IMR-90 (cell line): Measurements from ENCODE around the gene SAMD4B. TPM values are rescaled to one million over a fixed set of nuclear protein-coding genes. Genes with fewer than 3 reads are reported as not detected.

Experiments used
- ATAC-seq: fragments of 200-7000 bp; cut with Tn5 transposase; 2 replicates; pipeline ENCODE4 v1.9.1; 2020; ENCODE audit warnings: low read depth, mild to moderate bottlenecking, moderate library complexity
- BruUV-seq: library from RNA; stranded (reverse); fragments of 400-500 nt; replicated peaks from 2 replicates; lab custom pipeline; 2021; lab: Mats Ljungman, UMichigan
- CTCF ChIA-PET: fragments of 300-600 bp; formaldehyde crosslinking; extraction: SDS; loops from one replicate; lab custom pipeline; 2021; ENCODE audit warnings: antibody characterized with exemption; lab: Yijun Ruan, JAX
- POLR2A ChIA-PET: fragments of 300-600 bp; sonication (Branson Sonifier 250); formaldehyde crosslinking; loops from one replicate; lab custom pipeline; 2022; ENCODE audit warnings: antibody characterized with exemption; ENCODE audit not compliant: unreplicated experiment; lab: Charles Lee
- DNase-seq: peaks from one replicate; pipeline ENCODE4 v3.0.0; 2013
- H2AFZ ChIP-seq: replicated peaks from 2 replicates; pipeline ENCODE3; 2013; ENCODE audit warnings: low read length, mild to moderate bottlenecking; ENCODE audit not compliant: poor library complexity
- H2AK5ac ChIP-seq: 2 replicates; pipeline ENCODE4 v1.6.1; 2013; ENCODE audit warnings: low read depth, low read length, inconsistent platforms
- H2AK9ac ChIP-seq: replicated peaks from 2 replicates; pipeline ENCODE3; 2013; ENCODE audit warnings: mild to moderate bottlenecking, low read depth, low read length, moderate library complexity; ENCODE audit not compliant: poor library complexity
- H2BK120ac ChIP-seq: 2 replicates; pipeline ENCODE4 v1.6.1; 2013; ENCODE audit warnings: low read depth, low read length, inconsistent platforms
- H2BK15ac ChIP-seq: 3 replicates; pipeline ENCODE4 v1.6.1; 2013; ENCODE audit warnings: low read depth, low read length, inconsistent platforms
- H2BK20ac ChIP-seq: 2 replicates; pipeline ENCODE4 v1.6.1; 2013; ENCODE audit warnings: low read depth, mild to moderate bottlenecking, inconsistent platforms, low read length, moderate library complexity
- H2BK5ac ChIP-seq: 2 replicates; pipeline ENCODE4 v1.6.1; 2013; ENCODE audit warnings: mild to moderate bottlenecking, low read depth, low read length, inconsistent platforms; ENCODE audit not compliant: poor library complexity, severe bottlenecking
- H3K14ac ChIP-seq: replicated peaks from 2 replicates; pipeline ENCODE4 v1.6.1; 2013; ENCODE audit warnings: low read depth, low read length, inconsistent platforms
- H3K18ac ChIP-seq: 2 replicates; pipeline ENCODE4 v1.6.1; 2013; ENCODE audit warnings: low read depth, low read length, control low read depth
- H3K23ac ChIP-seq: 2 replicates; pipeline ENCODE4 v1.6.1; 2013; ENCODE audit warnings: low read depth, low read length, inconsistent platforms
- H3K27ac ChIP-seq: 2 replicates; pipeline ENCODE4 v1.5.1; 2013; ENCODE audit warnings: mild to moderate bottlenecking, control low read depth, low read length; ENCODE audit not compliant: insufficient read depth
- H3K27me3 ChIP-seq: 2 replicates; pipeline ENCODE4 v1.6.1; 2013; ENCODE audit warnings: low read length; ENCODE audit not compliant: control insufficient read depth, insufficient read depth
- H3K36me3 ChIP-seq: 2 replicates; pipeline ENCODE4 v1.6.1; 2013; ENCODE audit warnings: low read length, mixed read lengths; ENCODE audit not compliant: control insufficient read depth, insufficient read depth
- H3K4ac ChIP-seq: 2 replicates; pipeline ENCODE4 v1.6.1; 2013; ENCODE audit warnings: low read depth, low read length, inconsistent platforms
- H3K4me1 ChIP-seq: 2 replicates; pipeline ENCODE4 v1.6.1; 2013; ENCODE audit warnings: low read length, mixed read lengths; ENCODE audit not compliant: control insufficient read depth, insufficient read depth
- H3K4me2 ChIP-seq: 2 replicates; pipeline ENCODE4 v1.6.1; 2013; ENCODE audit warnings: low read depth, mild to moderate bottlenecking, control low read depth, low read length, moderate library complexity
- H3K4me3 ChIP-seq: 2 replicates; pipeline ENCODE4 v1.5.1; 2013; ENCODE audit warnings: low read depth, mild to moderate bottlenecking, control low read depth, low read length, moderate library complexity; ENCODE audit not compliant: insufficient read depth
- H3K56ac ChIP-seq: 2 replicates; pipeline ENCODE4 v1.6.1; 2013; ENCODE audit warnings: low read length, inconsistent platforms; ENCODE audit not compliant: insufficient read depth; ENCODE audit errors: extremely low read depth
- H3K79me1 ChIP-seq, 2 experiments: 2 replicates each; pipeline ENCODE4 v1.6.1; 2013; ENCODE audit warnings: low read length in 2 of 2, inconsistent platforms in 1 of 2, low read depth in 1 of 2
- H3K9ac ChIP-seq: 2 replicates; pipeline ENCODE4 v1.6.1; 2013; ENCODE audit warnings: low read depth, low read length, control low read depth
- H3K9me1 ChIP-seq: 2 replicates; pipeline ENCODE4 v1.6.1; 2013; ENCODE audit warnings: low read length, inconsistent platforms; ENCODE audit not compliant: insufficient read depth
- H3K9me3 ChIP-seq: 2 replicates; pipeline ENCODE4 v1.6.1; 2013; ENCODE audit warnings: low read length; ENCODE audit not compliant: control insufficient read depth, insufficient read depth
- H4K20me1 ChIP-seq: 2 replicates; pipeline ENCODE4 v1.6.1; 2013; ENCODE audit warnings: low read length, inconsistent platforms; ENCODE audit not compliant: insufficient read depth
- H4K5ac ChIP-seq: 2 replicates; pipeline ENCODE4 v1.6.1; 2013; ENCODE audit warnings: mild to moderate bottlenecking, low read depth, low read length, control low read depth
- H4K8ac ChIP-seq, 2 experiments: 2 replicates each; pipeline ENCODE4 v1.6.1; 2013; ENCODE audit warnings: low read depth in 2 of 2, low read length in 2 of 2, control low read depth in 1 of 2, inconsistent platforms in 1 of 2
- H4K91ac ChIP-seq: 2 replicates; pipeline ENCODE4 v1.6.1; 2013; ENCODE audit warnings: low read depth, low read length, inconsistent platforms; ENCODE audit not compliant: insufficient read depth
- BHLHE40 ChIP-seq: fragments of 150-350 bp; IDR thresholded peaks from 2 replicates; pipeline ENCODE4 v1.6.1; 2016; ENCODE audit warnings: mild to moderate bottlenecking, low read depth, low read length
- CHD1 ChIP-seq: IDR thresholded peaks from 2 replicates; pipeline ENCODE4 v1.6.1; 2012; ENCODE audit warnings: low read depth, low read length, improper control_type of control experiment
- CTCF ChIP-seq: conservative IDR thresholded peaks from 2 replicates; pipeline ENCODE4 v1.5.1; 2012; ENCODE audit warnings: mild to moderate bottlenecking, low read depth, low read length, improper control_type of control experiment
- ELK1 ChIP-seq: fragments of 150-350 bp; IDR thresholded peaks from 2 replicates; pipeline ENCODE4 v1.6.1; 2016; ENCODE audit warnings: low read depth, mild to moderate bottlenecking, low read length, moderate library complexity, borderline replicate concordance
- FOS ChIP-seq: fragments of 150-350 bp; IDR thresholded peaks from 2 replicates; pipeline ENCODE4 v1.6.1; 2016; ENCODE audit warnings: low read depth, low read length
- NFE2L2 ChIP-seq: fragments of 150-350 bp; IDR thresholded peaks from 2 replicates; pipeline ENCODE4 v1.6.1; 2016; ENCODE audit warnings: low read depth, mild to moderate bottlenecking, low read length
- RAD21 ChIP-seq: IDR thresholded peaks from 2 replicates; pipeline ENCODE4 v1.6.1; 2012; ENCODE audit warnings: low read length, improper control_type of control experiment
- RCOR1 ChIP-seq: IDR thresholded peaks from 2 replicates; pipeline ENCODE4 v1.6.1; 2012; ENCODE audit warnings: mild to moderate bottlenecking, low read length, improper control_type of control experiment; ENCODE audit not compliant: insufficient replicate concordance
- RFX5 ChIP-seq: IDR thresholded peaks from 2 replicates; pipeline ENCODE4 v1.8.0; 2012; ENCODE audit warnings: low read depth, mild to moderate bottlenecking, low read length, moderate library complexity
- SMC3 ChIP-seq: fragments of 150-350 bp; IDR thresholded peaks from 2 replicates; pipeline ENCODE4 v1.6.1; 2016; ENCODE audit warnings: low read depth, mild to moderate bottlenecking, antibody characterized with exemption, low read length, moderate library complexity
- USF2 ChIP-seq: fragments of 150-350 bp; IDR thresholded peaks from 2 replicates; pipeline ENCODE4 v1.6.1; 2017; ENCODE audit warnings: mild to moderate bottlenecking, antibody characterized with exemption, low read length, low read depth
- WGBS, 2 experiments: methylation state at CpG; one replicate each; pipeline versions ENCODE4 v1.1.5 to v1.1.7; 2013; ENCODE audit warnings: missing lambda C conversion rate in 2 of 2; ENCODE audit not compliant: insufficient read length in 1 of 2; ENCODE audit errors: extremely low coverage in 2 of 2; 5-methylcytosine and 5-hydroxymethylcytosine counted together
- dilution Hi-C: fragments of 300-500 bp; cut with HindIII; formaldehyde crosslinking; loops from one replicate; pipeline ENCODE4 v1.14.3; 2018; ENCODE audit warnings: low sequenced_read_pairs; ENCODE audit not compliant: unreplicated experiment
- in situ Hi-C: fragments of 300-500 bp; cut with MboI; formaldehyde crosslinking; loops from 3 replicates; pipeline ENCODE4 v1.14.3; 2019; ENCODE audit warnings: low sequenced_read_pairs, inconsistent platforms, mixed read lengths
- intact Hi-C: fragments of 100-400 bp; cut with micrococcal nuclease; formaldehyde crosslinking; loops from 2 replicates; pipeline ENCODE4 v1.10.0; 2022
- polyA plus RNA-seq, 3 experiments: library from polyadenylated mRNA; depleted of rRNA; stranded (reverse); fragments of >200 nt; gene quantifications; 2 replicates each; pipeline ENCODE4 v1.2.3, GENCODE V29; 2012; ENCODE audit warnings: low replicate concordance in 1 of 3
- total RNA-seq: library from RNA; depleted of rRNA; stranded (reverse); fragments of >200 nt; gene quantifications from 2 replicates; pipeline ENCODE4 v1.2.3, GENCODE V29; 2012

SAMD4B gene
- total and polyA plus RNA-seq, 2 of the 4 experiments (the other 2 are of a cell fraction), result 18.3 to 97.2 TPM

GRCh38 chr19:39403331-39404312 is 61.4 kb downstream of the SAMD4B start:
- peak overlapping the region; percentile 69 for H2AFZ ChIP-seq
- TF ChIP-seq FOS, result peak; percentile 94
- peak; percentile 100 for TF ChIP-seq BHLHE40
- no peak for TF ChIP-seq CTCF
- TF ChIP-seq RFX5, result no peak
- TF ChIP-seq RCOR1, result no peak
- peak; percentile 16; the same call in 1 of the 2 replicates for TF ChIP-seq RAD21
- peak; percentile 32; the same call in 1 of the 2 replicates for TF ChIP-seq USF2
- peak; percentile 97 for TF ChIP-seq NFE2L2
- TF ChIP-seq SMC3, result 0 out of 2 replicates have a peak, but pooled peaks have one; percentile 1
- peak; percentile 82; the same call in 1 of the 2 replicates for TF ChIP-seq CHD1
- TF ChIP-seq ELK1, result no peak

More at GRCh38 chr19:39403331-39404312, 61.4 kb downstream of the SAMD4B start:
- peak overlapping the region; percentile 94 for H2BK5ac ChIP-seq
- H2BK120ac ChIP-seq, result peak overlapping the region; percentile 98
- BruUV-seq, result no TSS peak
- H4K5ac ChIP-seq, result peak overlapping the region; percentile 95
- H3K27ac ChIP-seq, result peak overlapping the region; percentile 95
- peak overlapping the region; percentile 82 for H3K9ac ChIP-seq
- H3K4me1 ChIP-seq, result peaks cover 26% of the 10 kb centered on the region
- no peaks in the 10 kb centered on the region for H3K27me3 ChIP-seq
- H3K56ac ChIP-seq, result peak overlapping the region; percentile 96
- DNase-seq (peak; percentile 99), ATAC-seq (peak; percentile 59)
- H4K91ac ChIP-seq, result peak overlapping the region; percentile 99
- H2BK15ac ChIP-seq, result peak overlapping the region; percentile 95; the same call in 2 of the 3 replicates
- peaks cover 11% of the 10 kb centered on the region for H3K36me3 ChIP-seq
- peaks cover 0 to 42% of the 10 kb centered on the region in 2 experiments; a peak in 2 of 4 replicates for H3K79me1 ChIP-seq
- H4K20me1 ChIP-seq, result peaks cover 33% of the 10 kb centered on the region
- peak overlapping the region; percentile 99 for H3K4ac ChIP-seq
- peak overlapping the region; percentile 87 for H3K4me2 ChIP-seq
- H3K9me1 ChIP-seq, result peaks cover 10% of the 10 kb centered on the region
- H3K4me3 ChIP-seq, result peak overlapping the region; percentile 29
- CTCF ChIA-PET, result interaction anchor here (0.9 kb wide), 1 partner anchor 8 kb away, joined by 3 read pairs; no protein-coding TSS in a partner anchor
- POLR2A ChIA-PET, result interaction anchor here (0.5 to 0.8 kb wide), 5 partner anchors 8 to 1393 kb away, joined by 3 to 12 read pairs (median 6); partner anchors contain the start of genes PLEKHG2 and SUPT5H
- peak overlapping the region; percentile 96 for H3K18ac ChIP-seq
- 0% methylated on average over 6 of the region's 43 CpGs; no CpG with 5 or more reads in 1 of the 2 experiments for WGBS, 2 experiments
- peak overlapping the region; percentile 100 for H2AK9ac ChIP-seq
- dilution Hi-C loops, result no loop called here
- peak overlapping the region; percentile 85 for H2BK20ac ChIP-seq
- H2AK5ac ChIP-seq, result peak overlapping the region; percentile 97
- peak overlapping the region; percentile 95 for H3K14ac ChIP-seq
- H4K8ac ChIP-seq, result peak overlapping the region; percentile 86 to 90
- intact Hi-C loops, result loop anchor here (1.0 to 2.0 kb wide), 2 partner anchors 9 to 129 kb away; partner anchors contain the start of genes EID2B and PLEKHG2
- in situ Hi-C loops, result no loop called here
- no peaks in the 10 kb centered on the region for H3K9me3 ChIP-seq
- peak overlapping the region; percentile 79; the same call in 1 of the 2 replicates for H3K23ac ChIP-seq
